Cardiac fibroblast (primary cell): ENCODE measurements around the gene RNU6-9.
A peak's percentile ranks its signal among the peaks of the same experiment; 100 is the strongest.

Experiments
- DNase-seq, 2 donors: peaks; one replicate each; pipeline versions ENCODE4 v3.0.0 to v3.0.0-alpha.2; 2010; ENCODE audit warnings: low read depth in 2 of 2
- H3K4me3 ChIP-seq, 2 donors: replicated peaks in 1 of 2; 1 replicate in 1 of 2; 2 replicates in 1 of 2; pipeline ENCODE4 v1.5.1; 2011; ENCODE audit warnings: low read depth in 2 of 2, low read length in 2 of 2, mild to moderate bottlenecking in 2 of 2, moderate library complexity in 1 of 2
- TF ChIP-seq, protein P1 (sequence below): IDR thresholded peaks from one replicate; pipeline ENCODE4 v1.5.1; 2011; ENCODE audit warnings: low read depth, mild to moderate bottlenecking, low read length, inconsistent platforms

Gene RNU6-9

DNA sequence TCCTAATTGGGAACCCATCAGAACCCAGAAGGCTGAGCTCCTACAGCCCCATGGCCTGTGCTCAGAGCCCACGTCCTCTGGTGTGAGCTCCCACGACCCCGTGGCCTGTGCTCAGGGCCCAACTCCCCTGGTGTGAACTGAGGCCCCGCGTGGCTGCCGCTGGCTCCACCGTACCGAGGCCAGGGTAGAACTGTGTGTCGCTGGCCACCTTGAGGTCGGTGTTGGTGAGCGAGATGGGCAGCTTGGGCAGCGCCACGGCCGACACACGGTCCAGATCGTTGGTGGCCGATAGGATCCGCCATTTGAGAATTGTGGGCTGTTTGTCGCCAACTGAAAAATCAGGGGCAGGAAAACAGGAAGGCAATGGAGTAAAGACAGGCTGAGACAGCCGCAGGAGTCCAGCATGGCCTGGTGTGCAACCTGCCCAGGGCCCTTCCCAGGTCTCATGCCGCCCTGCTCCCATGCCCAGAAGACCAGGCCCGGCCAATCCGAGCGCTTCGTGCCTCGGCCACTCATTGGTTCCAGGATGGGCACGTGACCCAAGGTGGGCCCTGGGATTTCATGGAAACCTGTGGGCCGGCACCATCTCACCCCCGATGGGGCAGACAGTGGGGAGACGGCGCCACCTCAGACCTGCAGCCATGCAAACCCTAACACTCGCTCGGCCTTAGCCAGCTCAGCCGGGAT is 11.8 kb upstream of the RNU6-9 start:
- TF ChIP-seq, protein P1, sequence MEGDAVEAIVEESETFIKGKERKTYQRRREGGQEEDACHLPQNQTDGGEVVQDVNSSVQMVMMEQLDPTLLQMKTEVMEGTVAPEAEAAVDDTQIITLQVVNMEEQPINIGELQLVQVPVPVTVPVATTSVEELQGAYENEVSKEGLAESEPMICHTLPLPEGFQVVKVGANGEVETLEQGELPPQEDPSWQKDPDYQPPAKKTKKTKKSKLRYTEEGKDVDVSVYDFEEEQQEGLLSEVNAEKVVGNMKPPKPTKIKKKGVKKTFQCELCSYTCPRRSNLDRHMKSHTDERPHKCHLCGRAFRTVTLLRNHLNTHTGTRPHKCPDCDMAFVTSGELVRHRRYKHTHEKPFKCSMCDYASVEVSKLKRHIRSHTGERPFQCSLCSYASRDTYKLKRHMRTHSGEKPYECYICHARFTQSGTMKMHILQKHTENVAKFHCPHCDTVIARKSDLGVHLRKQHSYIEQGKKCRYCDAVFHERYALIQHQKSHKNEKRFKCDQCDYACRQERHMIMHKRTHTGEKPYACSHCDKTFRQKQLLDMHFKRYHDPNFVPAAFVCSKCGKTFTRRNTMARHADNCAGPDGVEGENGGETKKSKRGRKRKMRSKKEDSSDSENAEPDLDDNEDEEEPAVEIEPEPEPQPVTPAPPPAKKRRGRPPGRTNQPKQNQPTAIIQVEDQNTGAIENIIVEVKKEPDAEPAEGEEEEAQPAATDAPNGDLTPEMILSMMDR: no peak
- H3K4me3 ChIP-seq: no peak overlapping the region
- no peak for DNase-seq

DNA sequence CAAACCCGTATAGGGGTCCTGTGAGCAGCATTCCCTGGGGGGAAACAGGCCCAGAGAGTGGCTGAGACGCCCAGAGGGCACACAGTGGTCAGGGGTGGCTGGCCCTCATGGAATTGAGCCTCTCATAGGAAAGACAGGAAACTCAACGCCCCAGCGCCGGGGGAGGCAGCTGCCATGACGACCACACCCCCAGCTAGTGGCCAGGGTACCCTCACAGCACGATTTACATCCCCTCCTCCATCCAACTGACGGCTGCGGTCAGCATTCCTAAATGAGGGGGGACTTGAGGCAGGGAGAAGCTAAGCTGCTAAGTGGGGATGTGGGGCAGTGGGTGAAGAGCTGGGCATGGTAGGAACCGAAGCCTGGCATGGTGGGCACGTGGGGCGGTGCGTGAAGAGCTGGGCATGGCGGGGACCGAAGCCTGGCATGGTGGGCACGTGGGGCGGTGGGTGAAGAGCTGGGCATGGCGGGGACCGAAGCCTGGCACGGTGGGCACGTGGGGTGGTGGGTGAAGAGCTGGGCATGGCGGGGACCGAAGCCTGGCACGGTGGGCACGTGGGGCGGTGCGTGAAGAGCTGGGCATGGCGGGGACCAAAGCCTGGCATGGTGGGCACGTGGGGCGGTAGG is 10.3 kb upstream of the RNU6-9 start:
- no peak overlapping the region for H3K4me3 ChIP-seq
- DNase-seq: no peak
- TF ChIP-seq, protein P1: no peak

GRCh38 chr19:883661-884211 is 9.5 kb upstream of the RNU6-9 start:
- H3K4me3 ChIP-seq: no peak overlapping the region
- DNase-seq: no peak
- TF ChIP-seq, protein P1: no peak

DNA sequence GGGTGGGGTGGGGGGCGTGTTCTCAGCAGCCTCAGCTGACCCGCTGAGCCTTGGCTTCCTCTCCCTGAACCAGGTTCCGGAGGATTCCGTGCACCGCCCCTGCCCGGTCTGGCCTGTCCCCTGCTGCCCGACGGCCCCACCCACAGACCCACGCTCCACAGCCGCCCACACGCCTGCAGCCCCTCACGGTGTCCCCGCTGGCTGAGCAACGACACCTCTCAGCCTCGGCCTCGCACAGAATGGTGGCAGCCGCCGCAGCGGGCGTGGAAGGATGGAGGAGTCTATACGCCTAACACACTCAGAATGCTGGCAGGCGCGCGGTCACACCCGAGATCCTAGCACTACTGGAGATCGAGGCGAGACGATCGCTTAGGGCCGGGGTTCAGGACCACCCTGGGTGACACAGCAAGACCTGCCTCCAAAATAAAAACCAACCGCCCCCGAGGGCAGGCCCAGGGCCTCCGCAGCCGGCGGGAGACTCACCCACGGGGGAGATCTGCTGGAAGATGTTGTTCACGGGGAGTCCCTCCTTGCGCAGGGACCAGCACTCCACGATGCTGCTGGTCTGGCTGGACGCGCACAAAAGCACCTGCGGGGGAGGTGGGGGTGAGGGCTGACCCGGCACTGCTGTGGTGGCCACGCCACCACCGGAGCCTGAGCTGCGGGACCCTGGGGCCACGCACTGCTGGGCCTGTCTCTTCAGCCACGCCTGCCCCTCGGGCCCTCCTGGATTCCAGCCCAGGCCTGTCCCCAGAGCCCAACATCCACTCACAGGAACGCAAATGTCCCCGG is 8.7 kb upstream of the RNU6-9 start:
- no peak for DNase-seq
- H3K4me3 ChIP-seq: no peak overlapping the region
- TF ChIP-seq, protein P1: no peak

- TF ChIP-seq, protein P1: no peak
- H3K4me3 ChIP-seq: no peak overlapping the region
- no peak for DNase-seq
These were observed 7.6 kb upstream of the RNU6-9 start for GRCh38 chr19:885536-886224.

DNA sequence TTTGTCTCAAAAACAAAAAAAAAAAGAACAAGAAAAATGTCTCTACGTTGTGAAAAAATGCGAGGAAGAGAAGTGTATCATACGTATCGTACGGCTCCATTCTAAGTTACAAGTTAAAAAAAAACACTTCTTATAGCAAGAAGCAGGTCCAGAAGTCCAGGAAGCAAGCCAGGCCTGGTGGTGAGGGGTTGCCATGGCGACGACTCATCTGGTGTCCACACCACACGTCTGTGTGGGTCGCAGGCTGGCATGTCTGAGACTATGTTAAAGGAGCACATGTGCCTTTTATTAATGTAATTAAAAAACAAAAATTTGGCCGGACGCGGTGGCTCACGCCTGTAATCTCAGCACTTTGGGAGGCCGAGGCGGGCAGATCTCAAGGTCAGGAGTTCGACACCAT is 6.2 kb upstream of the RNU6-9 start:
- DNase-seq: peak; percentile 52 to 63
- H3K4me3 ChIP-seq: no peak overlapping the region
- TF ChIP-seq, protein P1: no peak
